ENCODE data around the gene KCTD19. TPM values are rescaled to one million over a fixed set of nuclear protein-coding genes. Genes with fewer than 3 reads are reported as not detected.

The KCTD19 gene
- total RNA-seq, 1 experiment from 2014 or later, result not detected

DNA sequence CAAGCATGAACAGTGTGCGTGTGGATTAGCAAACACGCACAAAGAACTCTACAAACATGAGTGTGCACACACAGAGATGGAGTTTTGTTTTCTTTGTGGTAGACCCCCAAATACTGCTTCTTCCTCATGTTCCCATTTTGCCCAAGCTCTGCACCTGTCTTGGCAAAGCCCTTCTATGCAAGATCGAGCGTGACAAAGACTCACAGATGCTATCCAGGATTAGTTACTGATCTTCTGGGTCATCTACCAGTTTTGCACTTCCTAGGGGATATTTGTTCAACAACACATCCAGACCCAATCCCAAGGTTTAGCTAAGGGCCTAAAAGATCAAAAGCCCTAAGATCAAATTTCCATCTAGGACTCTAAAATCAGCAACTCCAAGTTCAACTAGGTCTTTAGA is 16.1 kb upstream of the KCTD19 start:
- Histone ChIP-seq H2AFZ (no peak overlapping the region), H3K79me2 (ENCODE audit: low read depth) (no peaks in the 10 kb centered on the region), H3K27ac (no peak overlapping the region), H3F3A (ENCODE audit: insufficient read depth, low read depth) (no peaks in the 10 kb centered on the region; the same call in 1 of the 2 replicates), H3K27me3 (ENCODE audit: insufficient read depth, low read depth) (no peaks in the 10 kb centered on the region), H3K4me2 (no peak overlapping the region), H4K20me1 (ENCODE audit: insufficient read depth) (no peaks in the 10 kb centered on the region), H3K9me2 (ENCODE audit: insufficient read depth) (no peaks in the 10 kb centered on the region), H3K36me3 (ENCODE audit: low read depth) (no peaks in the 10 kb centered on the region), H3K9me3 (ENCODE audit: insufficient read depth, low read depth) (no peaks in the 10 kb centered on the region), H3K4me3 (no peak overlapping the region), H3K4me1 (replicated peaks; ENCODE audit: insufficient read depth) (peaks cover 11% of the 10 kb centered on the region)
- intact Hi-C loops (cut with micrococcal nuclease; ENCODE audit: unreplicated experiment), result no loop called here
- TF ChIP-seq EZH2 (IDR thresholded peaks at IDR 0.05; ENCODE audit: low read depth), result no peak
- TF ChIP-seq, protein P1, sequence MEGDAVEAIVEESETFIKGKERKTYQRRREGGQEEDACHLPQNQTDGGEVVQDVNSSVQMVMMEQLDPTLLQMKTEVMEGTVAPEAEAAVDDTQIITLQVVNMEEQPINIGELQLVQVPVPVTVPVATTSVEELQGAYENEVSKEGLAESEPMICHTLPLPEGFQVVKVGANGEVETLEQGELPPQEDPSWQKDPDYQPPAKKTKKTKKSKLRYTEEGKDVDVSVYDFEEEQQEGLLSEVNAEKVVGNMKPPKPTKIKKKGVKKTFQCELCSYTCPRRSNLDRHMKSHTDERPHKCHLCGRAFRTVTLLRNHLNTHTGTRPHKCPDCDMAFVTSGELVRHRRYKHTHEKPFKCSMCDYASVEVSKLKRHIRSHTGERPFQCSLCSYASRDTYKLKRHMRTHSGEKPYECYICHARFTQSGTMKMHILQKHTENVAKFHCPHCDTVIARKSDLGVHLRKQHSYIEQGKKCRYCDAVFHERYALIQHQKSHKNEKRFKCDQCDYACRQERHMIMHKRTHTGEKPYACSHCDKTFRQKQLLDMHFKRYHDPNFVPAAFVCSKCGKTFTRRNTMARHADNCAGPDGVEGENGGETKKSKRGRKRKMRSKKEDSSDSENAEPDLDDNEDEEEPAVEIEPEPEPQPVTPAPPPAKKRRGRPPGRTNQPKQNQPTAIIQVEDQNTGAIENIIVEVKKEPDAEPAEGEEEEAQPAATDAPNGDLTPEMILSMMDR (conservative IDR thresholded peaks at IDR 0.05), result no peak
- ChIA-PET POLR2A (ENCODE audit: unreplicated experiment) (no interaction called here), CTCF (no interaction called here)
- DNase-seq, result no peak
- BruUV-seq (replicated peaks), result no TSS peak

DNA sequence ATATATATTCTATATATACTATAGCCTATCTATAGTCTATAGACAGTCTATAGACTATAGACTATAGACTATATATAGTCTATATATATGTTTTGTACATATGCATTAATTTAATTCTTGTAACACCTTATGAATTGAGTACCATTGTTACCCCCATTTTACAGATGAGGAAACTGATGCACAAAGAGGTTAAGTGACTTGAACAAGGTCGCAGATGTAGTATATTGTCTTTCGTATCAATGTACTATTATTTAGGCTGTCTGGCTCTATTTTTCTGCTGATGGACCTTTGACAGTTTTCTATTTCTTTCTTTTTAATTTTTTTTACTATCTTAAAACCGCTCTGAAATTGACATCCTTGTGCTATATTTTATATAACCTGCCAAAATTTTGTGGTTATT is 14.7 kb upstream of the KCTD19 start:
- no peak for TF ChIP-seq EZH2 (IDR thresholded peaks at IDR 0.05; ENCODE audit: low read depth)
- TF ChIP-seq, protein P1 (conservative IDR thresholded peaks at IDR 0.05), result no peak
- Histone ChIP-seq H3K4me2 (no peak overlapping the region), H3K9me2 (ENCODE audit: insufficient read depth) (no peaks in the 10 kb centered on the region), H3K79me2 (ENCODE audit: low read depth) (no peaks in the 10 kb centered on the region), H3K36me3 (ENCODE audit: low read depth) (no peaks in the 10 kb centered on the region), H3K27ac (no peak overlapping the region), H2AFZ (no peak overlapping the region), H3K27me3 (ENCODE audit: insufficient read depth, low read depth) (no peaks in the 10 kb centered on the region), H3K4me1 (replicated peaks; ENCODE audit: insufficient read depth) (peaks cover 7% of the 10 kb centered on the region), H3K9me3 (ENCODE audit: insufficient read depth, low read depth) (no peaks in the 10 kb centered on the region), H3F3A (ENCODE audit: insufficient read depth, low read depth) (no peaks in the 10 kb centered on the region; the same call in 1 of the 2 replicates), H4K20me1 (ENCODE audit: insufficient read depth) (no peaks in the 10 kb centered on the region), H3K4me3 (no peak overlapping the region)
- POLR2A ChIA-PET (ENCODE audit: unreplicated experiment), result no interaction called here
- intact Hi-C loops (cut with micrococcal nuclease; ENCODE audit: unreplicated experiment), result no loop called here
- CTCF ChIA-PET, result no interaction called here
- DNase-seq, result no peak
- no TSS peak for BruUV-seq (replicated peaks)

DNA sequence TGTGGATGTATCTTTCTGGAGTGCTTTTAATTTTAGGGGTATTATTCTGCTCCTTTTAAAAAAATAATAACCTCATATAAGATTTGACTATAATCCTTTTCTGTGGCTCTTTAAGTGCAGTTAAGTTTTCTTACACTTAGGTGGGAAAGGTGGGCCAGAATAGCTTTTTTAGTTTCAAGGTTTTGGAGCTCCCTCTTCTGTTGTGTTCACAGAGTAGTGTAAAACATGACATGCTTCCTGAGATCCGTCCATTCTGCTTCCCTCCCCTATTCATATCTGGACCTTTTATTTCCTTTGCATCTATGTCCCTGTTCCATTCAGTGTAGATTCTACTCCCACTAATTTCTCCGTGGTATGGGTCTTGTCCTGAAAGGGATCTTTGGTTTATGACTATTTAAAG is 12.9 kb upstream of the KCTD19 start:
- POLR2A ChIA-PET (ENCODE audit: unreplicated experiment), result interaction anchor here (0.6 kb wide), 2 partner anchors 20 to 56 kb away, joined by 3 to 15 read pairs; no protein-coding TSS in a partner anchor
- BruUV-seq (replicated peaks), result no TSS peak
- H3K36me3 ChIP-seq (ENCODE audit: low read depth), result no peaks in the 10 kb centered on the region
- CTCF ChIA-PET, result interaction anchor here (1.2 to 1.8 kb wide), 2 partner anchors 79 to 321 kb away, joined by 3 to 10 read pairs; no protein-coding TSS in a partner anchor
- no peak overlapping the region for H3K4me3 ChIP-seq
- no peaks in the 10 kb centered on the region for H3K4me1 ChIP-seq (replicated peaks; ENCODE audit: insufficient read depth)
- H4K20me1 ChIP-seq (ENCODE audit: insufficient read depth), result no peaks in the 10 kb centered on the region
- no peak overlapping the region for H3K4me2 ChIP-seq
- H3F3A ChIP-seq (ENCODE audit: insufficient read depth, low read depth), result no peaks in the 10 kb centered on the region; the same call in 1 of the 2 replicates
- no peaks in the 10 kb centered on the region for H3K79me2 ChIP-seq (ENCODE audit: low read depth)
- 0 out of 2 replicates have a peak, but pooled peaks cover 4% of the 10 kb centered on the region for H3K9me3 ChIP-seq (ENCODE audit: insufficient read depth, low read depth)
- TF ChIP-seq EZH2 (IDR thresholded peaks at IDR 0.05; ENCODE audit: low read depth), result no peak
- TF ChIP-seq, protein P1 (conservative IDR thresholded peaks at IDR 0.05), result no peak
- no peak overlapping the region for H2AFZ ChIP-seq
- DNase-seq, result no peak
- H3K27ac ChIP-seq, result no peak overlapping the region
- intact Hi-C loops (cut with micrococcal nuclease; ENCODE audit: unreplicated experiment), result loop anchor here (5.0 kb wide), 2 partner anchors 62 to 77 kb away; partner anchors contain the start of gene PLEKHG4
- no peaks in the 10 kb centered on the region for H3K27me3 ChIP-seq (ENCODE audit: insufficient read depth, low read depth)
- H3K9me2 ChIP-seq (ENCODE audit: insufficient read depth), result no peaks in the 10 kb centered on the region

Data from PC-9 (cell line).